ENCODE results near the gene PDIK1L.

Gene PDIK1L

DNA sequence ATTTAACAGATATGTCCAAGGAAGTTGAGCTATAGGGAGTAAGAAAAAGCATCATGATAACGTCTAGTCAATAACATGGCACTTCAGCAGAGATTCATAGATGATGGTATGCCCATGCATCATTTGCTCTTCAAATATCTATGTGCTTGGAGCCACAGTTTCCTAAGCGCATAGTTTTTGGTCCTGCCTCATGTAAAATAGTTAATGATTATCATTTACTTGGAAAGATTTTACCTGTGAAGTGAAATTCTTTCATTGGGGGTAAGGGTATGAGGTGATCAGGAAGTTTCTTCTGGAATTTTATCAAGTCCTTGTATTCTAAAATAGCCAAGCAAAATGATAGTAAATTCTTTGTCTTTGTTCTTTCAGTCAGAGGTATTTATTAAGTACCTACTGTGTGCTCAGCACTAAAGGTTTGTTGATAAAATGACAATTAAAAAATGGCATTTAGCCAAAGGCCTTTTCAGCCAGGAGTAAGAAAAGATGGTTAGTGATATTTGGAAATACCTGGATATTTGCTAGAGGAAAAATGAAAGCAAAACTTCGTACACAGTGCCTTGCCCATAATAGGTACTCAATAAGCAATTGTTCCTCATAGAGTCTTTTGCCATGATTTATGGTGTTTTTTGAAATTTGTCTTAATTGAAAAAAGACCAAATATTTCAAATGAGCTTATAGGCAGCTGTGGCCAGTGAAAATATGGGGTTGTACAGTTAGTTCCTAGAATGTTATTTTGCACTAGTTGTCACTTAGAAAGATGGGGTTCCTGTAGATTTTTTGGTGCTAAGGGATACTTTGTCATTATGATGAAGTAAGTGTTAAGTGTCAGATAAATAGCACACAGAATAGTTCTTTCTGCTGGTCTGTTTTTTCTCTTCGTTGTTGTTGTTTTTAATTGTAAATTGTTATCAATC, 13.1 kb downstream of the PDIK1L start:
- DNase-seq = no peak

DNA sequence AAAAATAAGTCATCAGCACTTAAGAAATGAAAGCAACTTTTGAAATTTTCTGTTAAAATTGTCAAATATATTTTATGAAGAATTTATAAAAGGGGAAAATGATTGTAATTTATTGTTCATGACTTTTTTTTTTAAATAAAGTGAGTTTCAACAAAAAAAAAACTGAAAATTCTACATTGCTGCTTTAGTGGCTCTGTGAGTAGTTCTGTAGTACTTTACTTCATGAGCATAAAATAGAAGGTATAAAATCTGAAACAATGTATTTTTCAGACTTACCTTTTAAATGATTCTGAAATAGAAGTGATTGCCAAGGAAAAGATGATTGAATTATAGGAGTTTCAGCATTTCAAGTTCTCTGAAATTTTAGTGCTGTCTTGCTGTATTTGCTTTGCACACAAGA, 13.8 kb downstream of the PDIK1L start:
- DNase-seq = no peak

DNA sequence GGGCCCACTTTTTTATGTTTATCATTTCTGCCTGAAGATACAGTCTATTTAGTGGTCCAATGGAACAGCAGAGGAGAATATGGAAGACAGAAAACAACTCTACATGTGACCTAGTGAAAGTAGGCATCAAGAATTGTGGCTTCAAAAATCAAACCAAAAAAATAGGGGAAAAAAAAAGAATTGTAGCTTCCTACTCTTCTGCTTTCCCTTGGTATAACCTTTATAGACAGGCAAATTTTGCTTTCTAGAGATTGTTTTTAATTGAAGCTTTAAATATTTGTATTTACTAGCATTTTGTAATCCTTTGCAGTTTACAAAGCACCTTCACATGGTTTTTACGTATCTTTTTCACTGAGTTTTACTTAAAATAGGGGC, 14.3 kb downstream of the PDIK1L start:
- DNase-seq = no peak

DNA sequence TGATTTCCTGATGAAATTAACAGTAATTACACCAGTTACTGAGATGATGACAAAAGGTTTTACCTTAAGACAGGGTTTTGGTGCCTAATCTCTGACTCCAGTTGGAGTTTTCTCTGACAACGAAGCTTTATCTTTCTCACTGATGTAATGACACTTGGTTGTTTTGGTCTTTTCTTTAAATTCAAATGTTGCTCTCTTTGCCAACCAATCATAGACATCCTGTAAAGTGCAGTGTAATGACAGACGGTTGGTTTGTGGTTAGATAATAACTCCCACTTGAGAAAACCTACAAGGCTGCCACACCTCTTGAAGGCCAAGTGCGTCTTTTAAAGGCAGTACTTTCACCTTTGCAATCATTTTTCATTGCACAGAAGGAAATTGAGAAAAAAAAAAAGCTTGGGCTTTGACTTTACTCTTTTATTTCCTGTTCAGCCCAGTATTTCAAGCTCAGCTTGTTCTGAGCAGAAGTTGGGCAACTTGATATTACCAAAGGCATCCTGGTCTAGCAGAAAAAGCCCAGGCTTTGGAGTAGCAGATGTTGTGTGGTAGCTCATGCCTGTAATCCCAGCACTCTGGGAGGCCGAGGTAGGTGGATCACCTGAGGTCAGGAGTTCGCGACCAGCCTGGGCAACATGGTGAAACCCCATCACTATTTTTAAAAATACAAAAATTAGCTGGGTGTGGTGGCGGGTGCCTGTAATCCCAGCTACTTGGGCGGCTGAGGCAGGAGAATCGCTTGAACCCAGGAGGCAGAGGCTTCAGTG, 14.9 kb downstream of the PDIK1L start:
- no peak for DNase-seq

DNA sequence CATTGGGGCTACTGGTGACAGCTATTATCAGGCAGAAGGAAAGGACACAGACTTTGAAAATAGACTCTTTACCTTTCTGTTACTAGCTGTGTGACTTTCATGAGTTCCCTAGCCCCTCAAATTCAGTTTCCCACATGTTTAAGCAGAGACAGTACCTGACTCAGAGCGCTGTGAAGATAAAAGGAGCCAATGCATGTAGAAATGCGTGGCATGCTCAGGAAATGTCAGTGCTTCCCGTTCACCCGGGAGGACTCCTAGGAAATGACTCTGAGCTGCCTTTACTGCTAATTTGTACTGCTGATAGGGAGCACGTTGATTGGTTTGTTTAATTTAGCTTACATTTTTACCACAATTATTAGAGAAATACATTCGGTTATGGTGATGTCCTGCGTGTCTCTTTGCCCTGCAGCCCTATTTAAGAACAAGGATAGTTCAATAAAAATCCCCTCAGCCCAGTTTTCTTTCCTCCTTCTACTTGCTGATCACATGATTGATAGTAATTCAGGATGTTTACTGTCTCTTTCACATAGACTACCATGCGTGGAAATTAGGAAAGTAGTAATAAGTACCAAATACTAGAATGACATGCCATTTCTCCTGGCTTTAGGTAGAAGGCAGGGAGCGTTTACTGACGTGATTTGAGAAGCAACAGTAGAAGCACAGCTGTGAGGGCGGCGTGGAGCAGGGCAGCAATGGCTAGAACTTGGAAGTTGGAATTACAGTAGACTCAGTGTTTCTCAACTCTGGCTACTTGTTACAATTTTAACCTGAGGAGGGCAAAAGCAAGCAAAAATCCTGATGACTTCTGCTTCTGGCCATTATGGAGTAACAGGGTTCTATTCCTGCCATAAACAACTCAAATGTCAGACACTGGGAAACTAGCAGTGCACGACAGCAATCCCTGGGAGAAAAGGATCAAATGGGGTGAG, 15.9 kb downstream of the PDIK1L start:
- DNase-seq = no peak

DNA sequence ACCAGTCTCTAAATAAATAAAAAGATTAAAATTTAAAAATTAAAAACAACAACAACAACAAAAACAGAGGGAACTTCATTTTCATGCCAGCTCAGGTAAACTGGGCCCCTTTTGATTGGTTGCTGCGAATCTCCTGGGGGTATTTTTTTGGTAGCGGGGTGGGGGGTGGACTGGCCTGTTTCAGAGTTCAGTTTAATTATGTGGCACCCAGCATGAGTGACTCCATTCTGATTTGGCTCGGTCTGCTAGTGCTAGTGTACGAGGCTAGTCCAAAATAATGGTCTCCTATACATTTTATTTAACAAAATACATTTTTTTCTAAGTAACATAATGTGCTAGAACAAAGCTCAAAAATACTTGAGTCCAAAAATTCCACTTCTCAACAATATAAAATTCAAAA, 18.2 kb downstream of the PDIK1L start:
- DNase-seq = no peak

DNA sequence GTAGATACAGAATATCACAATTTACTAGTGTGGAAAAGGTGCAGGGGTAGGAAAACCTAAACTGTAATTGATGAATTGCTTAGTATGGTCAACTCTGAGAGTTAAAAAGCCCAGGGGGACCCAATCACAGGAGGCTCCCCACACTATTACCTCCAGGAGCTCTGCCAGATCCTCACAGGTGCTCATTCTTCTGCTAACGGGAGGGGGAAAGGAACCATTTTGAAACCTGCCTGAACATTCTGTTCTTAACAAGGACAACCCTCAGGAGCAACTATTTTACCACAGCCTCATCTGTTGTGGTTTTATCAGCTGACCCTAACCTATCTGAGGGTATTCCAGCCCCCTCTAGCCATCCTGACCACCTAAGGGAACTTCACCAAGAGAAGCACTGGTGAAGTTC, 19.1 kb downstream of the PDIK1L start:
- DNase-seq = no peak

DNA sequence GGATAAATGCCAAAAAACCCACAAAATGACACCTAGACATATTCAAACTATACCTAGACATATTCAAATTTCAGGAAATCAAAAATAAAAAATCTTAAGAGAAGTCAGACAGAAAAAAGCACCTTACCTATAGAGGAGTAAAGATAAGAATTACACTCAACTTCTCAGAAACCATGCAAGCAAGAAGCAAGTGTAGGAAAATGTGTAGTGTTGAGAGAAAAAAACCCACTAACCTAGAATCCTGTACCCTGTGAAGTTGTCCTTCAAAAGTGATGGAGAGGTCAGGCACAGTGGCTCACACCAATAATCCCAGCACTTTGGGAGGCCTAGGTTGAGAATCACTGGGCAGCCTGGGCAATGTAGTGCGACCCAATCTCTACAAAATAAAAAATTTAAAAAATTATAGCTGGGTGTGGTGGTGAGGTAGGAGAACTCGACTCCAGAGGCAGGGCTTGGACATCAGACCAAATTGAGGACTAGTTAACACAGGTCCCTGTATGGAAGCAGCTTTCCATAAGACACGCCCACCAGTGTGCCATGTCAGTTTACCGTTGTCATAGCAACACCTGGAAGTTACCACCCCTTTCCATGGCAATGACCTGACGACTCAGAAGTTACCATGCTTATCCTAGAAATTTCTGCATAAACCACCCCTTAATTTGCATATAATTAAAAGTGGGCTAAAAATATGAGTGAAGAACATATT, 20.7 kb downstream of the PDIK1L start:
- DNase-seq = no peak

DNA sequence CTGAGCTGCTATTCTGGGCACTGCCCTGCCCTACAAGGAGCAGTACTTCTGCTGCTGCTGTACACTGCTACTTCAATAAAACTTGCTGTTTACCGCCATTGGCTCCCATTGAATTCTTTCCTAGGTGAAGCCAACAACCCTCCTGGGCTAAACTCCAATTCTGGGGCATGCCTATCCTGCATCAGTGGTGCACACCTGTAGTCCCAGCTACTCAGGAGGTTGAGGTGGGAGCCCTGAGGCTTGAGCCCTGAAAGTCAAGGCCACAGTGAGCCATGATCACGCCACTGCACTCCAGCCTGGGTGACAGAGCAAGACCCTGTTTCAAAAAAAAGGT, 21.2 kb downstream of the PDIK1L start:
- DNase-seq = no peak

DNA sequence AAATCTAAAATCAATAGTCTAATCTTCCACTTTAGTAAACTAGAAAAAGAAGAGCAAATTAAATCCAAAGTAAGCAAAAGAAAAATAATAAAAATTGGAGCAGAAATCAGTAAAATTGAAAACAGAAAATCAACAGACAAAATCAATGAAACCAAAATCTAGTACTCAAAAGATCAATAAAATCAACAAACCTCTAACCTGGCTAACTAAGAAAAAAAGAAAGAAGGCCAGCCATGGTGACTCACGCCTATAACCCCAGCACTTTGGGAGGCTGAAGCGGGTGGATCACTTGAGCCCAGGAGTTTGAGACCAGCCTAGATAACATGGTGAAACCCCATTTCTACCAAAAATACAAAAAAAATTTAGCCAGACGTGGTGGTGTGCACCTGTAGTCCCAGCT, 22.8 kb downstream of the PDIK1L start:
- DNase-seq = no peak

DNA sequence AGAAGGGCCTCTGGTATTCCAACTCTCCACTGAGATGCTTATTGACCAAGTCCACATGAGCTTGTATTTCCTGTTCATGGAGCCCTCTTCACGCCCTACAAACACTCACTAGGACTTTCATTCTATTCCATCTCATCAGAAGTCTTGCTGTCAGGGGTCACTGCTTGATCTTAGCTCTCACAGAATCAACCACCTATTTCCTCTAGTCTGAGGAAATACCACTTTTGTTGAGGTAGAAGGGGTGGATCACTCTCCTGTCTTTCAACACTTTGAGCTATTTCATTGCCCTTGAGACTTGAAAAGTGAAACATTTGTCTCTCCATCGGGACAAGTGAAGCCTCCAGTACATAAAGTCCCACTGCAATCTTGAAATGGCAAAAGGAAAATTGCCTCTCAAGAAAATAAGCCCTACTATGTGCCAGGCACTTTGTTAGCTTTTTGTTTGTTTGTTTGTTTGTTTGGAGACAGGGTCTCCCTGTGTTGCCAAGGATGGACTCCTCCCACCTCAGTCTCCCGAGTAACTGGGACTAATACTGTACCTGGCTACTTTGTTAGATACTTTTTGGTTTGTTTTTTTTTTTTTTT, 27.4 kb downstream of the PDIK1L start:
- DNase-seq = no peak

DNA sequence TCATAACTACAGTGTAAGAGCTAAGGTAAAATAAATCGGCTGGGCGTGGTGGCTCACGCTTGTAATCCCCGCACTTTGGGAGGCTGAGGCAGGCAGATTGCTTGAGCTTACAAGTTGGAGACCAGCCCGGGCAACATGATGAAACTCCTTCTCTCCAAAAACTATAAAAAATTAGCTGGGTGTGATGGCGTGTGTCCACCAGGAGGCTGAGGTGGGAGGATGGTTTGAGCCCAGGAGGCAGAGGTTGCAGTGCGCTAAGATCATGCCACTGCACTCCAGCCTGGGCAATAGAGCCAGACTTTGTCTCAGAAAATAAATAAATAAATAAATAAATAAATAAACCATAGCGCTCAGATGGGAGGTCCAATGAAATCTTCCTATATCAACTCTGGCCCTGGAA, 30.5 kb downstream of the PDIK1L start:
- no peak for DNase-seq

DNA sequence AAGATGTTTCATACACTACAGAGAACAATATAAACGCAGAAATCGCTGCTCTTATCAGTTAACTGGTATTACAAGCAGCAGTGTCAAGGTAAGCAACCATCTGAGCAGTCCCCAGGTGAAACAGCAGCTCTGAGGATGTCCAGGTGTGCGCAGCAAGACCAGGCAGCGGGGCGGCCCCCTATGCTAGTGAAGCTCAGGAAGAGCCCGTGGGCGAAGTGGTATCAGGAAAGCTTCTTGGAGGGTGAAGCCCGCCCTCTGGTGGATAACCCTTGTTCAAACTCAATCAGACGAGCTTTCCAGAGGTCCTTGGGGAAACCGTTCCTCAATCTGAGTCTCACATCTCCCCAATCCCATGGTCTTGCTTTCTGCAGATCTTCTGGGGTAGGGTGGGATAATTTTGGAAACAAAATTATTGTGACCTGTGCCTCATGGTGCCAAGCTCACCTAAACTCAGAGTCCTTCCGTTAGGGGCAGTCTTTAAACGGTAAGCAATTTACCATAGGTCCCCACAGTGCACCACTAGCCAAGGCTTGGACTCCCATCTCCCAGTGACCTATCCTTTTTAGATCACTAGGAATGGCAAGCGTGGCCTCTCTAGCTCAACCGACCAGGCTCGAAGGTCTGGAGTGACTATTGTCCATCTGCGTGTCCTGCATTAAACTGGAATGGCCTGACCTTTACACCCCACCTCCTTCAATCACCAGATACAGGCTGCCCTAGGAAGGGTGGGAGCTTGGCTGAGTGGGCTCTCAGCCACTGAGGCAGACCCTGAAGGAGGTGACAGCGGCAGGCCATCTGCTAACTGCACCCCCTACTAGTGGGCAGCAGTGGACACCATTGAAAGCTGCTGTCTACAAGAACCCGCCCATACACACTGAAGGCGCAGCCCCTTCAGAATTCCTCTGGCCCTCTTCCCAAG, 33.7 kb downstream of the PDIK1L start:
- peak; percentile 88 for DNase-seq

DNA sequence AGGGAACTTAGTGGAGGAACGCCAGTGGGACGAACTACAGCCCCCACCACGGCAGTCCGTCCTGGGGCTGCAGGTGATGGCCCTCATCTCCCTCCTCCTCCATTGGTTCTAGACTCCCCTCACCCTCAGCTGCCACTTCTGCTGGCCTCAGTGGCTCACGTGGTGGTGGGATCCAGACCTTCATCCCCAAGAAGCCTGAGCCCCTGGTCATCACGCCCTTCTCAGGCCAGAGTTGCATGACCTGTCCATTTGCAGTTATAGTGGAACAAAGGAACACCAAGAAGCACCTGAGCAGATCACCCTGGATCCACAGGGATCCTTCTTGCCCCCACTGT, 34.3 kb downstream of the PDIK1L start:
- DNase-seq = no peak

DNA sequence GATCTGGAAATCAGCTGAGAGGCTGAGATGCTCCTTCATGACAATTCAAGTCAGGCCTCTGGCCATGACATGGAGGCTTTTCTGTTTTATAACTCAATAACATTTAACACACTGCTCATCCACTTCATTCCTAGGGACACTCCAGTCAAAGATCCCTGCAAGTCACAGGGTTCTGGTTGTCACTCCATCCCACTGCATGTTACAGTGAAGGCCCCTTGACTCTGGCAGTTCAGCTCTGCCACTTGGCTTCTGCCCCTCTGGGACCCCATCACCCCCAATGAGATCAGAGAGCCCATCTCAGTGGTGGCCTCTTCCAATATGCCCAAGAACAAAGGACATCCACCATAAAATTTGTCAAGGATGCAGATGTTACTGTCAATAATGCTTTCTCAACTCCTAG, 37.3 kb downstream of the PDIK1L start:
- DNase-seq = no peak

DNA sequence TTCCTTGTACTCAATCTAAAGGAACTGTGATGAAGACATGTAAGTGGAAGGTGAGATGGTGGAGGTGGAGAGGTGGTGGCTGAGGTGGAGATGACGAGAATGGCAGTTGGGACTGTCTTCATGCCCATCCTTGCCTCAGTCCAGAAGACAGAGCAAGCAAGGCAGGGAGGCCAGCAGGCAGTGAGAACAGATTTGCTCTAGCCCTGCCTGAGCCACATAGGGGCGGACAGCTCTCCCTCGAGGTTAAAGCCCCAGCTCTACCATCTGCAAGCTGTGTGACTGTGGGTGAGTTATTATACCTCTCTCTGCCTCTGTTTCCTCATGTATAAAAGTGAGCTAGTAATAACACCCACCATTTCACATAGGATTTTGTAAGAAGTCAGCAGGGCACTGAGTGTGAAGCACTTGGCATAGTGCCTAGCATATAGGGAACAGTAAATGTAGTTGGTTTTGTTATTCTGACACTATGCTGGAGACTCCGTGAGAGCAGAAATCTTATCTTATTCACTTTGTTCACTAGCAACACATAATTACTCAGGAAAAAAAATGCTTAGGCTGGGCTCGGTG, 42.4 kb downstream of the PDIK1L start:
- no peak for DNase-seq

DNA sequence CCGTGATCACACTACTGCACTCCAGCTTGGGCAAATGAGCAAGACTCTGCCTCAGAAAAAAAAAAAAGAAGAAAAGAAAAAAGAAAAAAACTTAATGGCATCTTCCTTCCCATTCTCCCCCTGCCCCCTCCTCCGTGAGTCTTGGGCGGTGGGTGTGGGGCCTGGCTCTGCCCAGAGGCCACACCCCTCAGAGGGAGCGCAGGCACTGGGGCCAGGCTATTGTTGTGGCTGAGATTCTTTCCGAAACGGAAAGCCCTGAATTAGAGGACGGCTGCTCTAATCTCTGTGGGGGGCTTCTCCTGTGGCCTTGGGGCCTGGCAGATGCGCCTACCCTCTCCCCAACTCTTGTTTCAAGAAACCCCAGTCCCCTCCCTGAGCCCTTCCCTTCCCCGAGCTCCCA, 43.1 kb downstream of the PDIK1L start:
- DNase-seq = no peak

DNA sequence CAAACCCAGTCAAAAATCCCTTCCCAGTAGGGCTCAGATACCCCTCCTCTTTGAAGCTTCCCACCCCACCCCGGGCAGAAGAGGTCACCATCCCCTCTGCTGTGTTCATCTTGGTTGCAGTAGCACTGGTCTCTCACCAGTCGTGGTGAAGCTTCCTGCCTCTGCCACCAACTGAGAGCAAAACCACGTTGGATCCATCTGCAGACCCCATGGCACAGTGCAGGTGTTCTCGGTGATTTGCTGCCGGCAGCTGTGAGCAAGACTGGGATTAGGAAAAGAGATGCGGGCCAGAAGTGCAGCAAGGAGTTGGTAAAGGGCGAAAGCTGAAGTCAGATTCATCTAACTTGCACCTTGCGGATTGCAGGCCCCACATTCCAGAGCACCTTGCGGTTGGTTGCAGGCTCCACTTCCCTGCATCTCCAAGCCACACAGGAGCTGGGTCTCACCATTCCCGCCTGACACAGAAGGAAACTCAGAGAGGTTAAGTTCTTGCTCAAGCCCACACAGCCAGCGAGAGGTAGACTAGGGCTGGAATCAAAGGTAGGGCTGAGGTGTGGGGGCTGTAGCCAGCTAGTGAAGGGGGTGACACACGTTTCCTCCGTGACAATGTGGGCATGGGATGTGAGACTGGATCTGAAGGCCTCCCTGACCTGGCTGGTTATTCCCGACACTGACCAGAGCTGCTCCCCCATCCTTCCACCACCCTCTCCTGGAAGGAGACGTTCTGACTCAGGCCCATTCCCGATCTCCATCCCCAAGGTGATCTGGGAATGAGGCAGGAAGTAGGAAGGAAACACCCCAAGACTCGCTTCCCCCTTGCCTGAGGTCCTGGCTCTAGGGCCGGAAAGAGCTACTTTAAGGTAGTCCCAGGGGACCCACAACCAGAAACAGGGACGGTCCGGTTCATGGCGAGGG, 44.0 kb downstream of the PDIK1L start:
- DNase-seq = no peak

DNA sequence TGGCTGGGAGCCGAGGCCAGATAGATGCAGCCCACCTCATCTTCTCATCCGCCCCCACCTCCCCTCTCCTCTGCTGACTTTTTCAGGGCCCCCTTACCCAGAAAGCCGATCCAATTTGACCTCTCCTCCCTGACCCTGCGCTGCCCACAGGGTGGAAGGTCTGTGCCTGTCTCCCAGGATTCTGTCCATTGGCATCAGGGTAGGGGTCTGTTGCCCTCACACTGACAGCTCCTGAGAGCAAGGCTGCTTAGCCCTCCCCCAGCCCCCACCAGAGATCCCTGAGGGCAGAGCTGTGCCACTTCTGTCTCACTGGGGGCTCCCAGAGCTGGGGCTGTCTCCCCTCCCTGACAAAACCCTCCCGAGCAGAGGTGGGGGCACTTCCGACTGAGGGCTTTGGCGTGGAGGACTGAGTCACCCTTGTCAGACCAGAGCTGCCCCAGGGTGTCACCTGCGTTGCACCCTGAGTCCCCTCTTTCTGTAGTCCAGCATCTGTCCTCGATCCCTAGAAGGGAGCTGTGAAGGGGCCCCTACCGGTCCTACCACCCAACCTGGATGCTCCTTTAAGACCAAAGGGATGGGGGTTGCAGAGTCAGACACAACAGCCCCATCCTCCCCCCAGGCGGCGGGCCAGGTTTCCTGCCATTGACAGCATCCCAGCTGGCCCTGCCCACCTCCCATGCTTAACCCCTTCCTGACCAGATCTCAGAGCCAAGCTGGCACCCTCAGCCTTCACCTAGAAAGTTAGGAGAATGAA, 44.8 kb downstream of the PDIK1L start:
- no peak for DNase-seq

Data from NCI-H1092 treated with DMSO at 0.1 percent for 48 hours (cell line).